ENCODE results near the gene ZNF578.

The ZNF578 gene

DNA sequence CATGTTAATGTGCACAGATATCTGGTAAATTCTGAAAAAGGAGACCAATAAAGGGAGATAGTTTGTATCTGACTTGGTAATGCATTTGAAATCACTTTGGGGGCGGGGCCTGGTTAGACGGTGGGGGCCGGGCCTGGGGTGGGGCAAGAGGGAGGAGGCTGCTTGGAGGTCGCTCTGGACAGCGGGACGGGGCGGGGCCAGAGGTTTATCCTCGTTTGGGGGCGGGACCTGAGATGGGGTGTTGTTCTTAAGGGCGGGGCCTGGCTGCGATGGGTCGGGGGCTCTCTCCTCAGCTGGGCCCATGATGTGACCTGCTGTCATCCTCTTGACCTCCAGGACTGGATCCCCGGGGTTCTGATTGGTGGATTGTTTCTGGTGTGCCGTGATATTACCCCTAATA lies 69.2 kb downstream of the ZNF578 start:
- no peak overlapping the region for H2AFZ ChIP-seq
- H3K4me1 ChIP-seq = no peaks in the 10 kb centered on the region
- no peaks in the 10 kb centered on the region for H3K27me3 ChIP-seq (ENCODE audit: control insufficient read depth, insufficient read depth, low read length)
- H3K36me3 ChIP-seq (ENCODE audit: control insufficient read depth, insufficient read depth, low read length) = no peaks in the 10 kb centered on the region
- no peaks in the 10 kb centered on the region for H3K79me2 ChIP-seq
- TF ChIP-seq, protein P1, sequence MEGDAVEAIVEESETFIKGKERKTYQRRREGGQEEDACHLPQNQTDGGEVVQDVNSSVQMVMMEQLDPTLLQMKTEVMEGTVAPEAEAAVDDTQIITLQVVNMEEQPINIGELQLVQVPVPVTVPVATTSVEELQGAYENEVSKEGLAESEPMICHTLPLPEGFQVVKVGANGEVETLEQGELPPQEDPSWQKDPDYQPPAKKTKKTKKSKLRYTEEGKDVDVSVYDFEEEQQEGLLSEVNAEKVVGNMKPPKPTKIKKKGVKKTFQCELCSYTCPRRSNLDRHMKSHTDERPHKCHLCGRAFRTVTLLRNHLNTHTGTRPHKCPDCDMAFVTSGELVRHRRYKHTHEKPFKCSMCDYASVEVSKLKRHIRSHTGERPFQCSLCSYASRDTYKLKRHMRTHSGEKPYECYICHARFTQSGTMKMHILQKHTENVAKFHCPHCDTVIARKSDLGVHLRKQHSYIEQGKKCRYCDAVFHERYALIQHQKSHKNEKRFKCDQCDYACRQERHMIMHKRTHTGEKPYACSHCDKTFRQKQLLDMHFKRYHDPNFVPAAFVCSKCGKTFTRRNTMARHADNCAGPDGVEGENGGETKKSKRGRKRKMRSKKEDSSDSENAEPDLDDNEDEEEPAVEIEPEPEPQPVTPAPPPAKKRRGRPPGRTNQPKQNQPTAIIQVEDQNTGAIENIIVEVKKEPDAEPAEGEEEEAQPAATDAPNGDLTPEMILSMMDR (IDR thresholded peaks at IDR 0.05) = no peak
- no peak overlapping the region for H3K4me3 ChIP-seq (ENCODE audit: low read depth, low read length)
- no peak overlapping the region for H3K27ac ChIP-seq
- H3K9me3 ChIP-seq (ENCODE audit: control insufficient read depth, low read length) = no peaks in the 10 kb centered on the region
- no peak overlapping the region for H3K9ac ChIP-seq
- no peak overlapping the region for H3K4me2 ChIP-seq (ENCODE audit: low read length)

DNA sequence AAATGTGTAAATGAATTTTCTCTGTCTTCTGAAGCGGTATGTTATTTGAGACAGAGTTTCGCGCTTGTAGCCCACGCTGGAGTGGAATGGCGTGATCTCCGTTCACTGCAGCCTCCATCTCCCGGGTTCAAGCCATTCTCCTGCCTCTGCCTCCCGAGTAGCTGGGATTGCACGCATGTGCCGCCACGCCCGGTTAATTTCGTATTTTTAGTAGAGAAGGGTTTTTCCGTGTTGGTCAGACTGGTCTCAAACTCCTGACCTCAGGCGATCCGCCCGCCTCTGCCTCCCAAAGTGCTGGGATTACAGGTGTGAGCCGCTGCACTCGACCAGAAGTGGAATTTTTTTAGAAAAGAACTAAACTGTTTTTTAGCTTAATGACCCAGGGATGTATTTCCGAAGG lies 70.7 kb downstream of the ZNF578 start:
- Histone ChIP-seq H3K9ac (no peak overlapping the region), H3K4me1 (no peaks in the 10 kb centered on the region), H2AFZ (no peak overlapping the region), H3K4me3 (ENCODE audit: low read depth, low read length) (no peak overlapping the region), H3K4me2 (ENCODE audit: low read length) (no peak overlapping the region), H3K27me3 (ENCODE audit: control insufficient read depth, insufficient read depth, low read length) (no peaks in the 10 kb centered on the region), H3K27ac (no peak overlapping the region), H3K36me3 (ENCODE audit: control insufficient read depth, insufficient read depth, low read length) (no peaks in the 10 kb centered on the region), H3K79me2 (peaks cover 3% of the 10 kb centered on the region), H3K9me3 (ENCODE audit: control insufficient read depth, low read length) (no peaks in the 10 kb centered on the region)
- TF ChIP-seq, protein P1 (IDR thresholded peaks at IDR 0.05) = no peak

DNA sequence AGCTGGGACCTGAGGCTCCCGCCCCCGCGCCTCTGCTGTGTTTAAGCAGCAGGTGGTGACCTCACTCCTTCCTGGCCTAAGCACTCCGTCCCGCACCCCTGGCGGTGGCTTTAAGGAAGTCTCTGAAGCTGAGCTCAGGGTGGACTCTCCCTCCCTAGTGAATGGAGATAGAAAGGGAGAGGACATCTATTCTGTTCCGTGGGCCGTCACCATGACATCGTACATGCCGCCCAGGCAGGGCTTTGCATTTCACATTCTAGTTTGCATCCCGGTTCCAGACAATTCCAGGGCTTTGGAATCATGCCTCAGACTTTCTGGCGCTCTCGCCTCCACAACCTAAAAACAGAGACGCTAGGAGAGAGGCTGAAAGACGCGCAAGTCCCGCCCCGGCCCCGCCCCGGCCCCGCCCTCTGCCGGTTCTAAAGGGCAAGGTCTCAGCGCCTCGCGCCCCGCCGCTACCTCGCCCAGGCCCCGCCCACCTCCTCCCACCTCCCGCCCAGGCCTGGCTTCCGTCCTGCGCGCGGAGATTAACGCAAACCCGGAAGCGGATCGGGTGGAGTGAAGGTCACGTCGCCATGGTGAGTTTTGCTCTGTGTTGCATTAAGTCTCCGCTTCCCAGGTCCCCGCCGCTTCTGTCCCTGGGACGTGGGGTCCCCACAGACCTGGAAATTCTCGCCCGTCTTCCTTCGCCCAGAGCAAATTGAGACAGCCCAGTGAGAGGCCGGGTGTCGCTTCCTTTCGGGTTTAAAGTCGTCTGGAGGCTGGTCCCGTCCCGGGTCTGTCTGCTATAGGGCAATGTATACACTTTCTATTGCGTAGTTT lies 74.0 kb downstream of the ZNF578 start, which contains the start of gene ZNF808:
ZNF808 (plus strand) TSS at position 535 of the 822 bp plus-strand sequence. CDS start 15,617 bp downstream, outside the sequence.
- H3K9me3 ChIP-seq (ENCODE audit: control insufficient read depth, low read length) = no peaks in the 10 kb centered on the region
- TF ChIP-seq, protein P1 (IDR thresholded peaks at IDR 0.05) = peak; percentile 35
- no peaks in the 10 kb centered on the region for H3K36me3 ChIP-seq (ENCODE audit: control insufficient read depth, insufficient read depth, low read length)

GRCh38 chr19:52527956-52528351 lies 74.6 kb downstream of the ZNF578 start:
- peak overlapping the region; percentile 84 for H3K27ac ChIP-seq
- TF ChIP-seq, protein P1 (IDR thresholded peaks at IDR 0.05) = no peak
- H3K36me3 ChIP-seq (ENCODE audit: control insufficient read depth, insufficient read depth, low read length) = no peaks in the 10 kb centered on the region
- peak overlapping the region; percentile 86 for H3K4me2 ChIP-seq (ENCODE audit: low read length)
- H3K9me3 ChIP-seq (ENCODE audit: control insufficient read depth, low read length) = no peaks in the 10 kb centered on the region
- H3K9ac ChIP-seq = peak overlapping the region; percentile 42
- H3K27me3 ChIP-seq (ENCODE audit: control insufficient read depth, insufficient read depth, low read length) = no peaks in the 10 kb centered on the region
- H3K4me3 ChIP-seq (ENCODE audit: low read depth, low read length) = peak overlapping the region; percentile 75
- H3K79me2 ChIP-seq = peaks cover 14% of the 10 kb centered on the region
- no peaks in the 10 kb centered on the region for H3K4me1 ChIP-seq
- H2AFZ ChIP-seq = peak overlapping the region; percentile 79

More for the DNA sequence above, 74.0 kb downstream of the ZNF578 start, which contains the start of gene ZNF808:
- Histone ChIP-seq H2AFZ (peak within 1 kb of the TSS; percentile 85), H3K27me3 (ENCODE audit: control insufficient read depth, insufficient read depth, low read length) (no peaks in the 10 kb centered on the region), H3K4me1 (no peaks in the 10 kb centered on the region), H3K4me3 (ENCODE audit: low read depth, low read length) (peak within 1 kb of the TSS; percentile 78), H3K4me2 (ENCODE audit: low read length) (peak within 1 kb of the TSS; percentile 95), H3K9ac (peak within 1 kb of the TSS; percentile 42), H3K79me2 (peaks cover 14% of the 10 kb centered on the region), H3K27ac (peak within 1 kb of the TSS; percentile 84)

All from parathyroid adenoma (tissue), 2 donors.